ENCODE measurements around the gene WWC2. TPM values are rescaled to one million over a fixed set of nuclear protein-coding genes. Genes with fewer than 3 reads are reported as not detected.

The WWC2 gene
- total RNA-seq, 4 donors from 2014 or later: 33.7 to 48.3 (median 42.9) TPM

GRCh38 chr4:183180096-183180495 lies 81.0 kb downstream of the WWC2 start:
- DNase-seq (ENCODE audit: low spot score) (no peak), ATAC-seq (ENCODE audit: low FRiP score) (no peak)
- no peak for TF ChIP-seq CTCF (IDR thresholded peaks at IDR 0.05)

DNA sequence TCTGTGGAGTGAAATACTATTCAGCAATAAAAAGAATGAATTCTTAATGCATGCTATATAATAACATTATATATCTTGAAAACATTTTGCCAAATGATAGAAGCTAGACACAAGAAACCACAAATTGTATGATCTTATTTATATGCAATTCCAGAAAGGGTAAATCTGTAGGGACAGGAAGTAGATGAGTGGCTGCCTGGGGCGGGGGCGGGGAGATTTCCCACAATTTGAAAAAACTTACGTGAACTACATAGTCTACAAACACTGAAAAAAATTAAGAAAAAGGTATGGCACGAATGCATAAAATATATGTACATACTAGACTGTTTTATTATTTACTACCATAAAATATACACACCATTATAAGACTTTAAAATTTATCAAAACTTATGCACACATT lies 81.6 kb downstream of the WWC2 start:
- TF ChIP-seq CTCF (IDR thresholded peaks at IDR 0.05): no peak
- ATAC-seq (ENCODE audit: low FRiP score) (no peak), DNase-seq (ENCODE audit: low spot score) (no peak)

DNA sequence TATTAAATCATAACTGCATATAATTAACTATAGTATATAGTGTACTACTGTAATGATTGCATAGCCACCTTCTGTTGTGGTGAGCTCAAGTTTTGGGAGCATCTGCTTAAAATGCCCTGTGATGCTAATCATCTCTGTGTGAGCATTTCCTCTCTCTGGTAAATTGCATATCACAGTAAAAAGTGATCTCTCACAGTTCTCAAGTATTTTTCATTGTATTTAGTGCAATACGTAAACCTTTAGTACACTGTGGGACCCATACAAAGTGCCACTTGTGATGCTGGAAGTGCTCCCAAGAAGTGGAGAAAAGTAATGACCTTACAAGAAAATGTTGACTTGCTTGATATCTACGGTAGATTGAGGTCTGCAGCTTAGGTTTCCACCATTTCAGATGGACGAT lies 82.0 kb downstream of the WWC2 start:
- TF ChIP-seq CTCF (IDR thresholded peaks at IDR 0.05): no peak
- no peak for ATAC-seq (ENCODE audit: low FRiP score)
- no peak for DNase-seq (ENCODE audit: low spot score)

DNA sequence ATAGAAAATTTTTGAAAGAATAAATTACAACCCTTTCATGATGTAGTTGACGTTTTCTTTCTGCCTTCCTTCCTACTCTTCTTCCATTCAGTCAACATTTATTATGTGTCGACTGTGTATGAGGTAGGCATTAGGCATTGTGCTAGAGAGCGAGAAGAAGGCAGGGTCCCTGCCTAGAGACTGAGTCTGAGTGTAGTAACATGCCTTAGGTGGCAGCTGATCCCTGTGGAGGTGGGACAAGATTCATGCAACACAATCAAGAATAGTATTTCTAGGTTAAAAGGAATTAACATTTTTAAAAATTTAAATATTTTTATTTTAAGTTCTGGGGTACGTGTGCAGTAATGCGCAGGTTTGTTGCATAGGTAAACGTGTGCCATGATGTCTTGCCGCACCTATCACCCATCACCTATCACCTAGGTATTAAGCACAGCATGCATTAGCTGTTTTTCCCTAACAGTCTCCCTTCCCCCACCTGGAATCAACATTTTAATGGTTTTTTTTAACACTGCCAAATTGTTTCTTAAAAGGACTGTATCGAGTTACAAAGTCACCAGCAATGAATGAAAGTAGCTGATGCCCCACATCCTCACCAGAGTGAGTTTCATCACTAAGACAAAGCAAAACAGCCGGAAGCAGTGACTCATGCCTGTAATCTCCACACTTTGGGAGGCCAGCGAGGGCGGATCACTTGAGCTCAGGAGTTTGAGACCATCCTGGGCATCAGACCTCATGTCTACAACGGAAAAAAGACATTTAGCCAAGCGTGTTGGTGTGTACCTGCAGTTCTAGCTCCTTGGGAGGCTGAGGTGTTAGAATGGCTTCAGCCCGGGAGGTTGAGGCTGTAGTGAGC lies 84.0 kb downstream of the WWC2 start:
- ATAC-seq (ENCODE audit: low FRiP score): peak; percentile 87
- DNase-seq (ENCODE audit: low spot score): no peak
- no peak for TF ChIP-seq CTCF (IDR thresholded peaks at IDR 0.05)

DNA sequence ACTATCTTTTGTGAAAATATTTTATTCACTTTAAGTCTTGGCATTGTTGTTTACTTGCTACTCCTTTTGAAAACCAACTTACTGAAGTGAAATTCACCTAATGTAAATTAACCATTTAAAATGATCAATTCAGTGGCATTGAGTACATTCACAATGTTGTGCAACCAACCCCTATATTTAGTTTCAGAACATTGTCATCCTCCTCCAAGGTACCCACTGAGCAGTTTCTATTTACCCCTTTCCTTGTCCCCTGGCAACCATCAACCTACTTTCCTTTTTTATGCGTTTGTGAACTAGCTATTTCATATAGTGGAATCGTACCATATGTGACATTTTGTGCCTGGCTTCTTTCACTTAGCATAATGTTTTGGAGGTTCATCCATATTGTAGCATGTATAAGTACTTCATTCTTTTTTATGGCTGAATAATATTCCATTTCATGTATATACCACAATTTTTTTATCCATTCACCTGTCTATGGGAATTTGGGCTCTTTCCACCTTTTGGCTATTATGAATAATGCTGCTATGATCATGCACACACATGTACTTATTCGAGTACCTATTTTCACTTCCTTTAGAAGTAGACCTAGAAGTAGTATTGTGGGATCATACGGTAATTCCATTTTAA lies 85.0 kb downstream of the WWC2 start:
- no peak for ATAC-seq (ENCODE audit: low FRiP score)
- no peak for DNase-seq (ENCODE audit: low spot score)
- no peak for TF ChIP-seq CTCF (IDR thresholded peaks at IDR 0.05)

- ATAC-seq (ENCODE audit: low FRiP score) (no peak), DNase-seq (ENCODE audit: low spot score) (no peak)
- no peak for TF ChIP-seq CTCF (IDR thresholded peaks at IDR 0.05)
These were observed 86.0 kb downstream of the WWC2 start for GRCh38 chr4:183185018-183185417.

- DNase-seq (ENCODE audit: low spot score): no peak
- no peak for ATAC-seq (ENCODE audit: low FRiP score)
- no peak for TF ChIP-seq CTCF (IDR thresholded peaks at IDR 0.05)
These were observed 86.5 kb downstream of the WWC2 start for GRCh38 chr4:183185559-183185958.
